H1 (cell line): ENCODE measurements around the gene CYB561D2. TPM values are rescaled to one million over a fixed set of nuclear protein-coding genes. Genes with fewer than 3 reads are reported as not detected.
A peak's percentile ranks its signal among the peaks of the same experiment; 100 is the strongest.

Experiments used
- CTCF ChIA-PET: fragments of 300-600 bp; sonication (Branson Sonifier 250); formaldehyde crosslinking; loops from one replicate; lab custom pipeline; 2021; ENCODE audit not compliant: partially characterized antibody; lab: Charles Lee
- POLR2A ChIA-PET: fragments of 300-600 bp; sonication (Branson Sonifier 250); formaldehyde crosslinking; loops from one replicate; lab custom pipeline; 2021; ENCODE audit warnings: inconsistent platforms; ENCODE audit not compliant: partially characterized antibody; lab: Charles Lee
- DNase-seq, 2 experiments: peaks; one replicate each; pipeline versions ENCODE4 v3.0.0 to v3.0.0-alpha.2; 2010 to 2022; ENCODE audit warnings: low spot score in 2 of 2, low read depth in 1 of 2, mixed read lengths in 1 of 2
- FAIRE-seq: peaks from 2 replicates; lab custom pipeline; 2011; peaks lifted over from hg19 to GRCh38; lab: Jason Lieb, UNC
- H2AFZ ChIP-seq: 2 replicates; pipeline ENCODE4 v1.8.1; 2012; ENCODE audit warnings: low read length, inconsistent platforms
- H2AK5ac ChIP-seq: 2 replicates; pipeline ENCODE4 v1.6.1; 2013; ENCODE audit warnings: low read depth, low read length
- H2BK120ac ChIP-seq: replicated peaks from 2 replicates; pipeline ENCODE3; 2013; ENCODE audit warnings: low read depth, low read length, inconsistent platforms
- H2BK12ac ChIP-seq: 2 replicates; pipeline ENCODE4 v1.6.1; 2013; ENCODE audit warnings: low read depth, low read length
- H2BK15ac ChIP-seq: 2 replicates; pipeline ENCODE4 v1.6.1; 2013; ENCODE audit warnings: low read length
- H2BK20ac ChIP-seq: 2 replicates; pipeline ENCODE4 v1.6.1; 2013; ENCODE audit warnings: low read length
- H2BK5ac ChIP-seq: 2 replicates; pipeline ENCODE4 v1.6.1; 2013; ENCODE audit warnings: low read depth, low read length
- H3K14ac ChIP-seq: 2 replicates; pipeline ENCODE4 v1.6.1; 2013; ENCODE audit warnings: inconsistent platforms; ENCODE audit not compliant: insufficient read length
- H3K18ac ChIP-seq: 2 replicates; pipeline ENCODE4 v1.6.1; 2013; ENCODE audit warnings: low read length; ENCODE audit errors: extremely low read depth
- H3K23ac ChIP-seq: 2 replicates; pipeline ENCODE4 v1.6.1; 2013; ENCODE audit warnings: inconsistent platforms; ENCODE audit not compliant: insufficient read length
- H3K23me2 ChIP-seq: 2 replicates; pipeline ENCODE4 v1.6.1; 2013; ENCODE audit warnings: low read depth, low read length
- H3K27ac ChIP-seq: 2 replicates; pipeline ENCODE4 v1.6.1; 2011; ENCODE audit warnings: low read depth, low read length, inconsistent platforms
- H3K27me3 ChIP-seq, 4 experiments: replicated peaks in 1 of 4; 1 replicate in 1 of 4; 2 replicates in 3 of 4; pipeline versions ENCODE4 v1.6.1 to v1.8.1; 2011 to 2013; ENCODE audit warnings: low read length in 3 of 4, mild to moderate bottlenecking in 3 of 4, inconsistent platforms in 2 of 4, mixed read lengths in 2 of 4, moderate library complexity in 1 of 4; ENCODE audit not compliant: control insufficient read depth in 3 of 4, insufficient read depth in 3 of 4; ENCODE audit errors: extremely low read depth in 1 of 4
- H3K36me3 ChIP-seq, 4 experiments: 2 replicates each; pipeline versions ENCODE4 v1.6.1 to v1.8.1; 2011 to 2013; ENCODE audit warnings: mild to moderate bottlenecking in 4 of 4, low read length in 3 of 4, moderate library complexity in 2 of 4, control low read depth in 1 of 4, inconsistent platforms in 1 of 4; ENCODE audit not compliant: insufficient read depth in 4 of 4, control insufficient read depth in 2 of 4
- H3K4ac ChIP-seq: replicated peaks from 2 replicates; pipeline ENCODE3; 2013; ENCODE audit warnings: low read length, low read depth, mixed read lengths, inconsistent platforms; ENCODE audit not compliant: insufficient read length
- H3K4me1 ChIP-seq, 4 experiments: replicated peaks in 1 of 4; 1 replicate in 1 of 4; 2 replicates in 3 of 4; pipeline versions ENCODE4 v1.6.1 to v1.8.1; 2011 to 2013; ENCODE audit warnings: low read length in 3 of 4, inconsistent platforms in 2 of 4, mixed read lengths in 1 of 4; ENCODE audit not compliant: insufficient read depth in 4 of 4, control insufficient read depth in 3 of 4
- H3K4me2 ChIP-seq, 2 experiments: 2 replicates each; pipeline versions ENCODE4 v1.6.1 to v1.8.1; 2011 to 2013; ENCODE audit warnings: low read depth in 2 of 2, low read length in 2 of 2, control low read depth in 1 of 2, inconsistent platforms in 1 of 2, mild to moderate bottlenecking in 1 of 2; ENCODE audit not compliant: insufficient read depth in 1 of 2
- H3K4me3 ChIP-seq, 4 experiments: fragments of 200-600, 300-600 bp in 1 of 4; sonication (generic), shearing (Covaris generic), sonication (Bioruptor Twin) in 1 of 4; 2 replicates each; pipeline versions ENCODE4 v1.5.1 to v1.8.1; 2011 to 2016; ENCODE audit warnings: low read length in 4 of 4, low read depth in 3 of 4, control low read depth in 2 of 4, inconsistent platforms in 2 of 4, mild to moderate bottlenecking in 2 of 4, mixed read lengths in 1 of 4, moderate library complexity in 1 of 4; ENCODE audit not compliant: insufficient read depth in 2 of 4; ENCODE audit errors: extremely low read depth in 1 of 4
- H3K56ac ChIP-seq: replicated peaks from 2 replicates; pipeline ENCODE3; 2013; ENCODE audit warnings: low read depth, mild to moderate bottlenecking, mixed read lengths, low read length, inconsistent platforms; ENCODE audit not compliant: insufficient read length
- H3K79me1 ChIP-seq: 2 replicates; pipeline ENCODE4 v1.6.1; 2013; ENCODE audit warnings: low read depth, low read length, control low read depth
- H3K79me2 ChIP-seq, 2 experiments: 2 replicates each; pipeline versions ENCODE4 v1.6.1 to v1.8.1; 2012 to 2013; ENCODE audit warnings: low read length in 2 of 2, mild to moderate bottlenecking in 2 of 2, inconsistent platforms in 1 of 2; ENCODE audit not compliant: insufficient read depth in 2 of 2, control insufficient read depth in 1 of 2
- H3K9ac ChIP-seq, 4 experiments: replicated peaks in 1 of 4; 1 replicate in 1 of 4; 2 replicates in 3 of 4; pipeline versions ENCODE4 v1.6.1 to v1.8.1; 2011 to 2013; ENCODE audit warnings: low read depth in 3 of 4, low read length in 3 of 4, control low read depth in 2 of 4, mild to moderate bottlenecking in 2 of 4, moderate library complexity in 2 of 4, inconsistent platforms in 1 of 4; ENCODE audit errors: extremely low read depth in 1 of 4
- H3K9me3 ChIP-seq, 2 experiments: 2 replicates each; pipeline versions ENCODE4 v1.6.1 to v1.8.1; 2012 to 2013; ENCODE audit warnings: mild to moderate bottlenecking in 2 of 2, moderate library complexity in 2 of 2, control low read depth in 1 of 2, inconsistent platforms in 1 of 2, low read depth in 1 of 2, low read length in 1 of 2, mixed read lengths in 1 of 2; ENCODE audit not compliant: insufficient read depth in 2 of 2
- H4K20me1 ChIP-seq, 2 experiments: replicated peaks in 1 of 2; 2 replicates each; pipeline versions ENCODE3 to v1.8.1; 2011 to 2013; ENCODE audit warnings: inconsistent platforms in 2 of 2, low read length in 2 of 2, mild to moderate bottlenecking in 1 of 2; ENCODE audit not compliant: insufficient read depth in 2 of 2, control insufficient read depth in 1 of 2
- H4K5ac ChIP-seq: 2 replicates; pipeline ENCODE4 v1.6.1; 2013; ENCODE audit warnings: low read length, low read depth, mixed read lengths, inconsistent platforms; ENCODE audit not compliant: insufficient read length
- H4K8ac ChIP-seq: 2 replicates; pipeline ENCODE4 v1.8.0; 2013; ENCODE audit warnings: mild to moderate bottlenecking, moderate library complexity, low read length, inconsistent platforms; ENCODE audit not compliant: insufficient read depth; ENCODE audit errors: extremely low read depth
- H4K91ac ChIP-seq: replicated peaks from 2 replicates; pipeline ENCODE3; 2013; ENCODE audit warnings: low read length, mixed read lengths, inconsistent platforms; ENCODE audit not compliant: insufficient read length
- EGR1 ChIP-seq: IDR thresholded peaks from 2 replicates; pipeline ENCODE4 v1.6.1; 2011; ENCODE audit warnings: low read depth, low read length, borderline replicate concordance
- GTF2F1 ChIP-seq: IDR thresholded peaks from 2 replicates; pipeline ENCODE4 v1.6.1; 2012; ENCODE audit warnings: low read depth, low read length, improper control_type of control experiment, borderline replicate concordance
- WGBS, 2 experiments: shearing (Covaris generic) in 1 of 2; methylation state at CpG; one replicate each; pipeline versions ENCODE4 v1.1.6 to v1.1.7; 2013 to 2015; ENCODE audit warnings: low lambda C conversion rate in 2 of 2, mixed read lengths in 2 of 2, inconsistent platforms in 1 of 2, low coverage in 1 of 2, missing lambda C conversion rate in 1 of 2; ENCODE audit not compliant: insufficient replicate concordance in 2 of 2, insufficient coverage in 1 of 2, insufficient read length in 1 of 2; ENCODE audit errors: extremely low coverage in 1 of 2, missing lambda C conversion rate in 1 of 2; 5-methylcytosine and 5-hydroxymethylcytosine counted together
- polyA plus RNA-seq, 7 experiments: library from polyadenylated mRNA; depleted of rRNA in 3 of 7; stranded (reverse) in 5 of 7; unstranded in 2 of 7; fragments of >200 nt in 5 of 7; fragments of 200-250 nt in 2 of 7; gene quantifications; 1 replicate in 5 of 7; 2 replicates in 1 of 7; 4 replicates in 1 of 7; pipeline versions ENCODE4 v1.2.1 to v1.2.3, GENCODE V29; 2011 to 2013; ENCODE audit warnings: missing spikeins in 2 of 7, mixed read lengths in 2 of 7
- total RNA-seq: library from RNA; stranded (reverse); fragmentation: NEBNext Ultra II Directional; extraction: Animal tissue kit (Norgen Biotek cat#: 25700); gene quantifications from 2 replicates; pipeline ENCODE4 v1.2.1, GENCODE V29; 2021

The CYB561D2 gene
- total and polyA plus RNA-seq, 2 of the 8 experiments (the other 6 are each of a cell fraction or from before 2014, with no cell fraction given) = 9.8 to 34.0 TPM

DNA sequence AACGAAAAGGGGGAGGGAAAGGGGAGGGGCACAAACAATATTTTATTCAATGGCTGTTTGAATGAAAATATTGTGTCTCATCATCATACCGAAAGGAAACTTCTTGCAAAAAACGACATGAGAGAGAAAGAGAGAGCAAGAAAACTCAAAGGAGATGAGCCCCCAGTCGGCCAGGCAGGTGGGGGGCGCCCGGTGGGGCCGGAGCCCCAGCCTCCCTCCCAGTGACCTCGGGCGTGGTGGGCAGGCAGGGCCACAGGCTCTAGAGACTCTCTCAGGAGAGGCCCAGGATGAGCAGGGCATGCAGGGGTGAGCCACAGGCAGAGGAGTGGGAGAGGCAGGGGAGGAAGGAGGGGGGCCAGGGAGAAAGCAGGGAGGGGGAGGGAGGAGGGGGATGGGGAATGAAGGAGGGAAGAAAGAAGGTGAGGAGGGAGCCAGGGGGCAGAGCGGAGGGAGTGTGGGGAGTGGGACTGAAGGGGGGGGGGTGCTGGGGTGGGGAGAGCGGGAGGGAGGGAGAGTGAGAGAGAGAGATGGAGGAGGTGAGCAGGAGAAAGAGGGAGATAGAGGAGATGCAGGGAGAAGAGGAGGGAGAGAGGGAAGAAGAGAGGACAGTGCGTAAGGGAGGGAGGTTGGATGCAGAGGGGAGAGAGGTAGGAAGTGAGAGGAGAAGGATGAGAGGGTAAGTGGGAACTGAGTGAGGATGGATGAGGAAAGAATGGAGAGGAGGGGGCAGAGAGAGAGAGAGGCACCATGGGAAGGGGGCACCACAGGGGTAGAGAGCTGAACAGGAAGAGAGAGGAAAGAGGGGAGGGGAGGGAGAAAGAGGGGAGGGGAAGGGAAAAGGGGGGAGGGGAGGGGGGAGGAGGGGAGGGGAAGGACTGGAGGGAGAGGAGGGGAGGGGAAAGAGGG, 22.7 kb downstream of the CYB561D2 start:
- no peak overlapping the region for H3K4ac ChIP-seq
- FAIRE-seq (peak; percentile 45), DNase-seq (no peak)
- H3K79me1 ChIP-seq = 0 out of 2 replicates have a peak, but pooled peaks cover under 1% of the 10 kb centered on the region
- H3K56ac ChIP-seq = peak overlapping the region; percentile 25
- no peak overlapping the region; the same call in 1 of the 2 replicates for H3K18ac ChIP-seq
- H2BK5ac ChIP-seq = peak overlapping the region; percentile 87; the same call in 1 of the 2 replicates
- peaks cover 0 to 2% of the 10 kb centered on the region in 2 experiments for H4K20me1 ChIP-seq
- 0 out of 2 replicates have a peak, but pooled peaks cover 2% of the 10 kb centered on the region for H3K23me2 ChIP-seq
- no peak overlapping the region for H3K14ac ChIP-seq
- H3K23ac ChIP-seq = no peak overlapping the region
- H2BK20ac ChIP-seq = 0 out of 2 replicates have a peak overlapping the region, but pooled peaks have one; percentile 61
- H4K5ac ChIP-seq = no peak overlapping the region
- H2BK120ac ChIP-seq = peak overlapping the region; percentile 28
- H2AK5ac ChIP-seq = no peak overlapping the region
- H3K4me1 ChIP-seq = peaks cover 0 to 32% (median 22%) of the 10 kb centered on the region in 4 experiments; a peak in 6 of 7 replicates
- TF ChIP-seq GTF2F1 (no peak), EGR1 (peak; percentile 56; the same call in 1 of the 2 replicates)
- H3K79me2 ChIP-seq = no peaks in the 10 kb centered on the region
- H3K9me3 ChIP-seq = no peaks in the 10 kb centered on the region
- peak overlapping the region; percentile 61; the same call in 1 of the 2 replicates for H2BK15ac ChIP-seq
- ChIA-PET CTCF (interaction anchor here (1.1 to 1.2 kb wide), 2 partner anchors 177 to 191 kb away, joined by 3 to 4 read pairs; no protein-coding TSS in a partner anchor), POLR2A (interaction anchor here (0.7 to 1.2 kb wide), 4 partner anchors 23 to 196 kb away, joined by 3 to 4 read pairs (median 3); partner anchors contain the start of gene HEMK1)
- H3K27me3 ChIP-seq = no peaks in the 10 kb centered on the region; a peak in 2 of 7 replicates
- 55% methylated on average over 8 of the region's 12 CpGs; no CpG with 5 or more reads in 1 of the 2 experiments for WGBS, 2 experiments
- H3K4me2 ChIP-seq = no peak overlapping the region; a peak in 2 of 4 replicates
- no peak overlapping the region for H3K9ac ChIP-seq
- H3K27ac ChIP-seq = no peak overlapping the region
- peak overlapping the region; percentile 72 for H4K91ac ChIP-seq
- no peak overlapping the region for H2AFZ ChIP-seq
- H2BK12ac ChIP-seq = peak overlapping the region; percentile 98
- no peaks in the 10 kb centered on the region for H3K36me3 ChIP-seq
- no peak overlapping the region for H4K8ac ChIP-seq
- 0 out of 8 replicates have a peak overlapping the region, but pooled peaks of 1 of the 4 experiments have one; percentile 6 for H3K4me3 ChIP-seq
